ENCODE results near the gene RSU1. TPM values are rescaled to one million over a fixed set of nuclear protein-coding genes. Genes with fewer than 3 reads are reported as not detected.

Gene RSU1
- polyA plus RNA-seq, 1 donor (not counting 4 experiments of a cell fraction or from before 2014, with no cell fraction given), result 125 TPM

- no peak for TF ChIP-seq EZH2 (IDR thresholded peaks at IDR 0.05; ENCODE audit: low read length)
- no peak for TF ChIP-seq CTCF (optimal IDR thresholded peaks at IDR 0.05 in 1 of 3, IDR thresholded peaks at IDR 0.05 in 1 of 3, conservative IDR thresholded peaks at IDR 0.05 in 1 of 3; ENCODE audit: extremely low read depth in 1 of 3, insufficient read depth in 2 of 3, low read length in 3 of 3)
- DNase-seq (ENCODE audit: low read depth, low spot score), result no peak
- Histone ChIP-seq H3K79me2 (ENCODE audit: control insufficient read depth, insufficient read depth, low read length) (peaks cover 64% of the 10 kb centered on the region), H4K20me1 (ENCODE audit: control insufficient read depth, extremely low read depth, insufficient read depth, low read length) (no peaks in the 10 kb centered on the region), H3K27ac (ENCODE audit: control insufficient read depth, insufficient read depth, low read length) (no peak overlapping the region), H3K9me1 (ENCODE audit: control insufficient read depth, extremely low read depth, insufficient read depth, low read length) (no peaks in the 10 kb centered on the region), H3K4me2 (ENCODE audit: control insufficient read depth, extremely low read depth, insufficient read depth, low read depth, low read length) (no peak overlapping the region), H3K9me3 (ENCODE audit: control insufficient read depth, low read depth, low read length) (no peaks in the 10 kb centered on the region), H3K4me1 (ENCODE audit: control insufficient read depth, extremely low read depth, insufficient read depth, low read length) (no peaks in the 10 kb centered on the region), H3K27me3 (ENCODE audit: control insufficient read depth, extremely low read depth, insufficient read depth, low read length) (no peaks in the 10 kb centered on the region), H3K36me3 (ENCODE audit: control insufficient read depth in 2 of 2, extremely low read depth in 1 of 2, insufficient read depth in 2 of 2, low read length in 2 of 2) (peaks cover 0 to 3% of the 10 kb centered on the region in 2 experiments), H3K4me3 (ENCODE audit: control insufficient read depth in 2 of 3, extremely low read depth in 1 of 3, insufficient read depth in 2 of 3, low read depth in 1 of 3, low read length in 3 of 3) (no peak overlapping the region), H3K9ac (ENCODE audit: control insufficient read depth, extremely low read depth, insufficient read depth, low read length) (no peak overlapping the region), H2AFZ (ENCODE audit: control insufficient read depth, low read length) (no peak overlapping the region)
- dilution Hi-C loops (cut with MboI; ENCODE audit: extremely low pct_ligation_motif_present, low sequenced_read_pairs), result loop anchor here (25.0 kb wide), 1 partner anchor 917 kb away; no protein-coding TSS in a partner anchor
- no peak for FAIRE-seq
Observed at GRCh38 chr10:16804123-16804522, 13.1 kb downstream of the RSU1 start.

- no peaks in the 10 kb centered on the region for H3K9me1 ChIP-seq (ENCODE audit: control insufficient read depth, extremely low read depth, insufficient read depth, low read length)
- H3K27me3 ChIP-seq (ENCODE audit: control insufficient read depth, extremely low read depth, insufficient read depth, low read length), result no peaks in the 10 kb centered on the region
- FAIRE-seq (no peak), DNase-seq (ENCODE audit: low read depth, low spot score) (no peak)
- dilution Hi-C loops (cut with MboI; ENCODE audit: extremely low pct_ligation_motif_present, low sequenced_read_pairs), result loop anchor here (25.0 kb wide), 1 partner anchor 916 kb away; no protein-coding TSS in a partner anchor
- H4K20me1 ChIP-seq (ENCODE audit: control insufficient read depth, extremely low read depth, insufficient read depth, low read length), result no peaks in the 10 kb centered on the region
- H3K27ac ChIP-seq (ENCODE audit: control insufficient read depth, insufficient read depth, low read length), result no peak overlapping the region
- no peaks in the 10 kb centered on the region for H3K4me1 ChIP-seq (ENCODE audit: control insufficient read depth, extremely low read depth, insufficient read depth, low read length)
- peaks cover 65% of the 10 kb centered on the region for H3K79me2 ChIP-seq (ENCODE audit: control insufficient read depth, insufficient read depth, low read length)
- no peak overlapping the region for H3K4me2 ChIP-seq (ENCODE audit: control insufficient read depth, extremely low read depth, insufficient read depth, low read depth, low read length)
- H2AFZ ChIP-seq (ENCODE audit: control insufficient read depth, low read length), result no peak overlapping the region
- no peaks in the 10 kb centered on the region for H3K9me3 ChIP-seq (ENCODE audit: control insufficient read depth, low read depth, low read length)
- peaks cover 0 to 3% of the 10 kb centered on the region in 2 experiments for H3K36me3 ChIP-seq (ENCODE audit: control insufficient read depth in 2 of 2, extremely low read depth in 1 of 2, insufficient read depth in 2 of 2, low read length in 2 of 2)
- H3K4me3 ChIP-seq (ENCODE audit: control insufficient read depth in 2 of 3, extremely low read depth in 1 of 3, insufficient read depth in 2 of 3, low read depth in 1 of 3, low read length in 3 of 3), result no peak overlapping the region
- TF ChIP-seq EZH2 (IDR thresholded peaks at IDR 0.05; ENCODE audit: low read length) (no peak), CTCF (optimal IDR thresholded peaks at IDR 0.05 in 1 of 3, IDR thresholded peaks at IDR 0.05 in 1 of 3, conservative IDR thresholded peaks at IDR 0.05 in 1 of 3; ENCODE audit: extremely low read depth in 1 of 3, insufficient read depth in 2 of 3, low read length in 3 of 3) (no peak)
- no peak overlapping the region for H3K9ac ChIP-seq (ENCODE audit: control insufficient read depth, extremely low read depth, insufficient read depth, low read length)
Observed at GRCh38 chr10:16803464-16803863, 13.8 kb downstream of the RSU1 start.
